ENCODE results near the gene C14orf93.
A peak's percentile ranks its signal among the peaks of the same experiment; 100 is the strongest.

The C14orf93 gene

GRCh38 chr14:22993517-22993916 is 16.4 kb downstream of the C14orf93 start:
- DNase-seq, result no peak

GRCh38 chr14:22991852-22992251 is 18.1 kb downstream of the C14orf93 start:
- DNase-seq, result no peak

- DNase-seq, result no peak
Measured at GRCh38 chr14:22987291-22987690, 22.7 kb downstream of the C14orf93 start.

- DNase-seq, result peak; percentile 84
Measured at GRCh38 chr14:22986508-22987054, 23.4 kb downstream of the C14orf93 start.

GRCh38 chr14:22985894-22986507 is 23.9 kb downstream of the C14orf93 start:
- DNase-seq, result no peak

GRCh38 chr14:22984959-22985658 is 24.8 kb downstream of the C14orf93 start:
- no peak for DNase-seq

GRCh38 chr14:22982477-22983245 is 27.3 kb downstream of the C14orf93 start, which contains the start of gene AJUBA:
Gene AJUBA, minus strand, starts transcription at chr14:22982551. Its CDS starts 285 bp downstream, at chr14:22982266.
- DNase-seq, result peak; percentile 72

- no peak for DNase-seq
Measured at GRCh38 chr14:22981876-22982476, 28.0 kb downstream of the C14orf93 start.

- no peak for DNase-seq
Measured at GRCh38 chr14:22981090-22981875, 28.7 kb downstream of the C14orf93 start.

- DNase-seq, result no peak
Measured at GRCh38 chr14:22980672-22981089, 29.3 kb downstream of the C14orf93 start.

- no peak for DNase-seq
Measured at GRCh38 chr14:22979748-22980392, 30.1 kb downstream of the C14orf93 start.

GRCh38 chr14:22978981-22979671 is 30.8 kb downstream of the C14orf93 start:
- no peak for DNase-seq

GRCh38 chr14:22978487-22978837 is 31.5 kb downstream of the C14orf93 start:
- no peak for DNase-seq

GRCh38 chr14:22977684-22978486 is 32.1 kb downstream of the C14orf93 start:
- DNase-seq, result no peak

- DNase-seq, result no peak
Measured at GRCh38 chr14:22977434-22977683, 32.6 kb downstream of the C14orf93 start.

- no peak for DNase-seq
Measured at GRCh38 chr14:22976620-22977433, 33.1 kb downstream of the C14orf93 start.

GRCh38 chr14:22974530-22975313 is 35.2 kb downstream of the C14orf93 start:
- DNase-seq, result no peak

- peak; percentile 48 for DNase-seq
Measured at GRCh38 chr14:22973217-22974032, 36.5 kb downstream of the C14orf93 start.
